Nephron (organoid): ENCODE measurements around the gene LEFTY2.

Source experiments
- H3K27ac Mint-ChIP-seq, 3 experiments: 2 replicates each; pipeline ENCODE4 v1.8.0; 2020; ENCODE audit warnings: mixed read lengths in 3 of 3, mild to moderate bottlenecking in 2 of 3, moderate library complexity in 1 of 3
- H3K27me3 Mint-ChIP-seq: 2 replicates; pipeline ENCODE4 v1.8.0; 2021; ENCODE audit warnings: low read depth, mild to moderate bottlenecking, moderate library complexity, mixed read lengths
- H3K36me3 Mint-ChIP-seq: 2 replicates; pipeline ENCODE4 v1.8.0; 2020; ENCODE audit warnings: low read depth, mixed read lengths
- H3K4me1 Mint-ChIP-seq: 2 replicates; pipeline ENCODE4 v1.8.0; 2020; ENCODE audit warnings: mixed read lengths
- H3K4me3 Mint-ChIP-seq, 3 experiments: 2 replicates each; pipeline ENCODE4 v1.8.0; 2020; ENCODE audit warnings: mild to moderate bottlenecking in 3 of 3, mixed read lengths in 3 of 3, moderate library complexity in 2 of 3
- H3K9me3 Mint-ChIP-seq: 2 replicates; pipeline ENCODE4 v1.8.0; 2020; ENCODE audit warnings: mixed read lengths
- CTCF ChIP-seq, 3 experiments: fragments of 200-600 bp; sonication (generic); IDR thresholded peaks; one replicate each; pipeline ENCODE4 v1.5.0; 2021; ENCODE audit warnings: antibody characterized with exemption in 3 of 3; ENCODE audit not compliant: unreplicated experiment in 3 of 3

LEFTY2 gene

GRCh38 chr1:225965231-225965630 is 24.2 kb upstream of the LEFTY2 start:
- Mint-ChIP-seq H3K9me3 (peaks cover 4% of the 10 kb centered on the region), H3K27ac (no peak overlapping the region), H3K4me1 (no peaks in the 10 kb centered on the region), H3K36me3 (no peaks in the 10 kb centered on the region), H3K4me3 (no peak overlapping the region), H3K27me3 (peaks cover 12% of the 10 kb centered on the region)
- no peak for TF ChIP-seq CTCF (IDR thresholded peaks at IDR 0.05; ENCODE audit: unreplicated experiment in 3 of 3)

GRCh38 chr1:225963735-225964530 is 22.9 kb upstream of the LEFTY2 start:
- Mint-ChIP-seq H3K4me1 (no peaks in the 10 kb centered on the region), H3K27me3 (peaks cover 12% of the 10 kb centered on the region), H3K36me3 (no peaks in the 10 kb centered on the region), H3K9me3 (peaks cover 3% of the 10 kb centered on the region), H3K27ac (no peak overlapping the region), H3K4me3 (no peak overlapping the region)
- TF ChIP-seq CTCF (IDR thresholded peaks at IDR 0.05; ENCODE audit: unreplicated experiment in 3 of 3): no peak

- Mint-ChIP-seq H3K4me1 (no peaks in the 10 kb centered on the region), H3K4me3 (no peak overlapping the region), H3K9me3 (no peaks in the 10 kb centered on the region), H3K36me3 (no peaks in the 10 kb centered on the region), H3K27me3 (peaks cover 12% of the 10 kb centered on the region), H3K27ac (no peak overlapping the region)
- TF ChIP-seq CTCF (IDR thresholded peaks at IDR 0.05; ENCODE audit: unreplicated experiment in 3 of 3): peak; percentile 45 to 67 (median 59)
Measured at GRCh38 chr1:225962440-225962975, 21.5 kb upstream of the LEFTY2 start.

GRCh38 chr1:225961659-225962439 is 20.8 kb upstream of the LEFTY2 start:
- no peak overlapping the region for H3K27ac Mint-ChIP-seq
- H3K27me3 Mint-ChIP-seq: peaks cover 12% of the 10 kb centered on the region
- no peaks in the 10 kb centered on the region for H3K9me3 Mint-ChIP-seq
- TF ChIP-seq CTCF (IDR thresholded peaks at IDR 0.05; ENCODE audit: unreplicated experiment in 3 of 3): no peak
- H3K4me1 Mint-ChIP-seq: no peaks in the 10 kb centered on the region
- H3K36me3 Mint-ChIP-seq: no peaks in the 10 kb centered on the region
- no peak overlapping the region for H3K4me3 Mint-ChIP-seq

GRCh38 chr1:225958041-225958440 is 17.0 kb upstream of the LEFTY2 start:
- Mint-ChIP-seq H3K27me3 (peaks cover 12% of the 10 kb centered on the region), H3K9me3 (no peaks in the 10 kb centered on the region), H3K27ac (no peak overlapping the region), H3K4me1 (no peaks in the 10 kb centered on the region), H3K4me3 (no peak overlapping the region), H3K36me3 (no peaks in the 10 kb centered on the region)
- TF ChIP-seq CTCF (IDR thresholded peaks at IDR 0.05; ENCODE audit: unreplicated experiment in 3 of 3): no peak
